ENCODE data around the gene ANKRD9. TPM values are rescaled to one million over a fixed set of nuclear protein-coding genes. Genes with fewer than 3 reads are reported as not detected.

Gene ANKRD9
- total RNA-seq, 1 donor: 6.2 TPM

- no peak for DNase-seq (ENCODE audit: low read depth in 2 of 3, low spot score in 2 of 3)
Measured at GRCh38 chr14:102499401-102500157, 10.0 kb downstream of the ANKRD9 start.

GRCh38 chr14:102498678-102499265 lies 10.8 kb downstream of the ANKRD9 start:
- DNase-seq (ENCODE audit: low read depth in 2 of 3, low spot score in 2 of 3): no peak

GRCh38 chr14:102497998-102498677 lies 11.4 kb downstream of the ANKRD9 start:
- DNase-seq (ENCODE audit: low read depth in 2 of 3, low spot score in 2 of 3): no peak

GRCh38 chr14:102496958-102497744 lies 12.4 kb downstream of the ANKRD9 start:
- no peak for DNase-seq (ENCODE audit: low read depth in 2 of 3, low spot score in 2 of 3)

GRCh38 chr14:102496331-102496691 lies 13.3 kb downstream of the ANKRD9 start:
- no peak for DNase-seq (ENCODE audit: low read depth in 2 of 3, low spot score in 2 of 3)

- no peak for DNase-seq (ENCODE audit: low read depth in 2 of 3, low spot score in 2 of 3)
Measured at GRCh38 chr14:102495491-102496330, 13.9 kb downstream of the ANKRD9 start.

GRCh38 chr14:102493585-102493984 lies 16.0 kb downstream of the ANKRD9 start:
- DNase-seq (ENCODE audit: low read depth in 2 of 3, low spot score in 2 of 3): no peak

- no peak for DNase-seq (ENCODE audit: low read depth in 2 of 3, low spot score in 2 of 3)
Measured at GRCh38 chr14:102493096-102493495, 16.5 kb downstream of the ANKRD9 start.

GRCh38 chr14:102492531-102492910 lies 17.1 kb downstream of the ANKRD9 start:
- no peak for DNase-seq (ENCODE audit: low read depth in 2 of 3, low spot score in 2 of 3)

- no peak for DNase-seq (ENCODE audit: low read depth in 2 of 3, low spot score in 2 of 3)
Measured at GRCh38 chr14:102491786-102492530, 17.6 kb downstream of the ANKRD9 start.

- no peak for DNase-seq (ENCODE audit: low read depth in 2 of 3, low spot score in 2 of 3)
Measured at GRCh38 chr14:102491366-102491765, 18.2 kb downstream of the ANKRD9 start.

- no peak for DNase-seq (ENCODE audit: low read depth in 2 of 3, low spot score in 2 of 3)
Measured at GRCh38 chr14:102490456-102490855, 19.1 kb downstream of the ANKRD9 start.

- DNase-seq (ENCODE audit: low read depth in 2 of 3, low spot score in 2 of 3): no peak
Measured at GRCh38 chr14:102487204-102487577, 22.4 kb downstream of the ANKRD9 start.

- no peak for DNase-seq (ENCODE audit: low read depth in 2 of 3, low spot score in 2 of 3)
Measured at GRCh38 chr14:102486513-102487203, 22.9 kb downstream of the ANKRD9 start.

- DNase-seq (ENCODE audit: low read depth in 2 of 3, low spot score in 2 of 3): no peak
Measured at GRCh38 chr14:102485693-102486512, 23.7 kb downstream of the ANKRD9 start.

GRCh38 chr14:102484316-102484715 lies 25.3 kb downstream of the ANKRD9 start:
- DNase-seq (ENCODE audit: low read depth in 2 of 3, low spot score in 2 of 3): no peak

- no peak for DNase-seq (ENCODE audit: low read depth in 2 of 3, low spot score in 2 of 3)
Measured at GRCh38 chr14:102481791-102482238, 27.8 kb downstream of the ANKRD9 start.

GRCh38 chr14:102481371-102481770 lies 28.2 kb downstream of the ANKRD9 start:
- DNase-seq (ENCODE audit: low read depth in 2 of 3, low spot score in 2 of 3): no peak

All from hematopoietic multipotent progenitor cell (in vitro differentiated cells).